GM21447 (cell line): Measurements from ENCODE around the gene DYRK2.
A peak's percentile ranks its signal among the peaks of the same experiment; 100 is the strongest.

Source experiments
- ATAC-seq: cut with Tn5 transposase; IDR thresholded peaks from one replicate; pipeline ENCODE4 v1.9.1; 2021; ENCODE audit not compliant: unreplicated experiment

The DYRK2 gene

GRCh38 chr12:67645601-67646000 lies 2.9 kb upstream of the DYRK2 start:
- no peak for ATAC-seq

- no peak for ATAC-seq
Measured at GRCh38 chr12:67646775-67647174, 1.8 kb upstream of the DYRK2 start.

GRCh38 chr12:67647181-67647798 lies 1.3 kb upstream of the DYRK2 start:
- ATAC-seq: no peak

GRCh38 chr12:67647799-67648520 lies 585 bp upstream of the DYRK2 start:
- ATAC-seq: peak; percentile 23

- peak; percentile 22 for ATAC-seq
Measured at GRCh38 chr12:67649261-67649569, 670 bp downstream of the DYRK2 start.

- ATAC-seq: peak; percentile 19
Measured at GRCh38 chr12:67649570-67650387, 1.2 kb downstream of the DYRK2 start.

- peak; percentile 17 for ATAC-seq
Measured at GRCh38 chr12:67650388-67651131, 2.0 kb downstream of the DYRK2 start.

- peak; percentile 26 for ATAC-seq
Measured at GRCh38 chr12:67651132-67651695, 2.7 kb downstream of the DYRK2 start.

- ATAC-seq: no peak
Measured at GRCh38 chr12:67655829-67656228, 7.3 kb downstream of the DYRK2 start.

- no peak for ATAC-seq
Measured at GRCh38 chr12:67656251-67656650, 7.7 kb downstream of the DYRK2 start.

GRCh38 chr12:67658486-67658885 lies 9.9 kb downstream of the DYRK2 start:
- no peak for ATAC-seq

GRCh38 chr12:67659292-67659691 lies 10.7 kb downstream of the DYRK2 start:
- ATAC-seq: no peak

GRCh38 chr12:67661311-67662021 lies 12.9 kb downstream of the DYRK2 start:
- ATAC-seq: no peak

GRCh38 chr12:67662910-67663538 lies 14.5 kb downstream of the DYRK2 start:
- ATAC-seq: no peak

- no peak for ATAC-seq
Measured at GRCh38 chr12:67664171-67664570, 15.6 kb downstream of the DYRK2 start.

- ATAC-seq: no peak
Measured at GRCh38 chr12:67665679-67666078, 17.1 kb downstream of the DYRK2 start.

- ATAC-seq: no peak
Measured at GRCh38 chr12:67666605-67667004, 18.1 kb downstream of the DYRK2 start.

- no peak for ATAC-seq
Measured at GRCh38 chr12:67667276-67668073, 18.9 kb downstream of the DYRK2 start.
